COLO829 (cell line): Measurements from ENCODE around the gene USF3.

Source experiments
- DNase-seq: peaks from one replicate; pipeline ENCODE4 v3.0.0; 2012; ENCODE audit warnings: low spot score

USF3 gene

DNA sequence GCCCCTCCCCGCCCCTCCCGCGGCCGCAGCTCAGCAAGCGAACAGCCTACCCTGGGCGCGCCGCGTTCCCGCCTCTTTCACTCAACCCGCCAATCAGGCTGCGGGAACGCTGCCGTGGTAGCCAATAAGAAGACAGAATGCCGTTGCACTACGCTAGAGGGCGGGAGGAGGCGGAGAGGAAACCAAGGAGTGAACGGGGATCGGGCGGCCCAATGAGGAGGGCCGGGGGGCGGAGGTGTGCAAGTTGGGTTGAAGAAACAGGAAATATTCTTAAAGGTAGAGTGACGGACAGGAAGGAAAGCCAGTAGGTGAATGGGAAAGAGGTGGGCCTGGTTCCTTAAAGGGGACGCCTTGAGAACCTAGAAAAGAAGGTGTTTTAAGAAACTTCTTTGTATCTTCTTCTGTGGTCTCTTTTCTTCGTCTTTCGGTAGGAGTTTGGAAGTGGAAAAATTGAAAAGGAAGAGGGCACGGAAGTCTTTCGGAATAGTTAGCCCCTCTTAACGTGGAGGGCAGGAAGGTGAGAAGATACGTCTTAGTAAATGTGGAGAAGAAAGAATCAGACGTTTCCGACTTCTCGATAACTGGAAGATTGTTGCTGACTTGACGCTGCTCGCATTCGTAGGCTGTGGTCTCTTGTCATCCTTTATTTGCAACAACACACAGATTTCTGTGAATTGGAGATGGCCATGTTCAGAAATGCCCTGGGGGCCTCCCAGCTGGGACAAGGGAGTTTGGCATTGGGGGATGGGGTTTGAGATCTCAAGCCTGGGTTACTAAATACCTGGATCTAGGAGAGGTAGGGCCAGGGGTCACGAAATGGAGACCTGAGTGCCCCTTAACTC lies 437 bp upstream of the USF3 start:
- peak; percentile 99 for DNase-seq

GRCh38 chr3:113695431-113695785 lies 1.0 kb downstream of the USF3 start:
- DNase-seq, result no peak

DNA sequence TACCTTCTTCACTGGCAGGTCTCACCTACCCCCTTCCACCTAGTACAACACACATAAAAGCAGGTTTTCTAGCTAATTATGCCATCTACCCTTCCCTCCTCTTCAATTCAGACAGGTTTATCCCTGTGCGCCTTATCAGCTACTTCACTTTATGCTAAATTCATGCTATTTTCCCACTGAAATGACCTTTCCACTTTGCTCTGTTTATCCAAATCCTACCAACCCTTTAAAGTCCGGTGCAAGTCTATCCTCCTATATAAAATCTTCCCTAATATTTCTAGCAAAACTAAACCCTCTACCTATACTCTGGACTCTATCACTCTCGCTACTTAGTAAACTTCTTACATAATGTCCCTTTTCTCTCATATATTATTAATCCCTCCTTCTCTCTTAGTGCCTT lies 6.0 kb downstream of the USF3 start:
- no peak for DNase-seq

DNA sequence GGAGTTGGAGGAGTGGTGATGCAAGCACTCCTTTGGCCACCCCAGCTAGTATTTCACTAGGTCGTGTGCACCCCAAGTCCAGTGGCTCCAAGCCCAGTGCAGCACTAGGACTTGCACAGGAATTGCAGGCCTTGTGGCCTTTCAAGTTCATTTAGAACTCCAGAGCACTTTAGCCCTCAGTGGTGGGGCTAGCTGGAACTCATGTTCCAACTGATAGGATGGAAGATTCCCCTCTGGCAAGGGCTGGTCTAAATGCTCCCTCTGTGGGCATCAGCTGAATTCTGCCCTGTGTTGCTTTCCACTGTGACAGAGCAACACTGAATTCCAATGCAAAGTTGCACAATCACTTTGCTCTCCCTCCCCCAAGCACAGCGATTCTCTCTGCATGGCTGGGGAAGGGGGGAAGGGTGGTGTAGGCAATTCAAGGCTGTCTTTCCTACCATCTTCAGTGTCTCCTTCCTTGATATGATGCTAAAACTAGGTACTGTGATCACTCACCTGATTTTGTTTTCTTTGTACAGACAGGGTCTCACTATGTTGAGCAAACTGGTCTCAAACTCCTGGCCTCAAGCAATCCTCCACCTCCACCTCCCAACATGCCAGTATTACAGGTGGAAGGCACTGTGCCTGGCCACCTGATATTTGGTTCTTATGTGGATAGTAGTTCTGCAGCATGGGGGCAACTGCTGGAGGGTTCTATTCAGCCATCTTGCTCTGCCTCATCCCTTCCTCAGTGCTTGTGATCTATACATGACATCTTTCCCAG lies 10.3 kb downstream of the USF3 start:
- DNase-seq, result no peak

GRCh38 chr3:113685124-113685523 lies 11.3 kb downstream of the USF3 start:
- DNase-seq, result no peak

DNA sequence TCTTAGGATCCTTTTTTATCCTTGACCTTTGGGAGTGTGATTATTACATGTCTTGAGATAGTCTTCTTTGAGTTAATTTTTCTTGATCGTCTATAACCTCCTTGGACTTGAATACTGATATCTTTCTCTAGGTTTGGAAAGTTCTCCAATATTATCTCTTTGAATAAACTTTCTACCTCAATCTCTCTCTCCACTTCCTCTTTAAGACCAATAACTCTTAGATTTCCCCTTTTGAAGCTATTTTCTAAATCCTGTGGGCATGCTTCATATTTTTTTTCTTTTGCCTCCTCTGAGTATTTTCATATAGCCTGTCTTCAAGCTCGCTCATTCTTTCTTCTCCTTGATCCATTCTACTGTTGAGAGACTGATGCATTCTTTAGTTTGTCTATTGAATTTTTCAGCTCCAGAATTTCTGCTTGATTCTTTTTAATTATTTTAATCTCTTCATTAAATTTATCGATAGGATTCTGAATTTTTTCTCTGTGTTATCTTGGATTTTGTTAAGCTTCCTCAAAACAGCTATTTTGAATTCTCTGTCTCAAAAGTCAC lies 12.1 kb downstream of the USF3 start:
- DNase-seq, result no peak

DNA sequence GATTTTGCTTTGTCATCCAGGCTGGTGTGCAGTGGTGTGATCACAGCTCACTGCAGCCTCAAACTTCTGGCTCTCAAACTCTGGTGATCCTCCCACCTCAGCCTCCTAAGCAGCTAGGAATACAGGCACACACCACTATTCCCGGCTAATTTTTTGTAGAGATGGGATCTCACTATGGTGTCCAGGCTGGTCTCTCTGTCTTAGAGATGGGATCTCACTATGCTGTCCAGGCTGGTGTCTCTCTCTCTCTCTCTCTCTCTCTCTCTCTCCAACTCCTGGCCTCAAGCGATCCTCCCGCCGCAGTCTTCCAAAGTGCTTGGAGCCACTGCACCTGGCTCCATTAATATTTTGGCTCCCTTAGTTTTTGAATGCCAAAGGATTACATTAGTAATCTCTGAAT lies 17.7 kb downstream of the USF3 start:
- no peak for DNase-seq

DNA sequence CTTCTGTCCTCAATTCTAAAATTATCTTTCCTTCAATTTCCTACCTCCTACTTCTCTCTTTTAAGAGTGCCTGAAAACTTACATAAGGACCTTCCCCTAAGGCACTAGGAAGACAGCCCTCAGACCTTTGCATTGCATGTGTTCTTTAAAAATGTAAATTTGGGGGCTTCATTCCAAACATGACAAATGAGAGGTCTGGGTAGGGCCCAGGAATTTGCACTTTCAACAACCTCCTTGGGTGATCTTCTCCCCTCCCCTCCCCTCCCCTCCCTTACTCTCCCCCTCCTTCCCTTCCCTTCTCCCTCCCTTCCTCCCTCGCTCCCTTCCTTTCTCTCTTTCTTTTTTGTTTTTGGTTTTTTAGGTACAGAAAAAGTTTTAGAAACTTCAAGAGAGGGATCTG lies 18.7 kb downstream of the USF3 start:
- DNase-seq, result no peak

DNA sequence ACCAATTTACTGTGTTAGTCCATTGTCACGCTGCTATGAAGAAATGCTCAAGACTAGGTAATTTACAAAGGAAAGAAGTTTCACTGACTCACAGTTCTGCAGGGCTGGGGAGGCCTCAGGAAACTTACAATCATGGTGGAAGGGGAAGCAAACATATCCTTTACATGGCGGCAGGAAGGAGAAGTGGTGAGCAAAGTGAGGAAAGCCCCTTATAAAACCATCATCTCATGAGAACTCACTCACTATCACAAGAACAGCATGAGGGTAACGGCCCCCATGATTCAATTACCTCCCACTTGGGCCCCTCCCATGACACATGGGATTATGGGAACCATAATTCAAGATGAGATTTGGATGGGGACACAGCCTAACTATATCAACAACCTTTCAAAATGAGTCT lies 20.2 kb downstream of the USF3 start:
- no peak for DNase-seq

DNA sequence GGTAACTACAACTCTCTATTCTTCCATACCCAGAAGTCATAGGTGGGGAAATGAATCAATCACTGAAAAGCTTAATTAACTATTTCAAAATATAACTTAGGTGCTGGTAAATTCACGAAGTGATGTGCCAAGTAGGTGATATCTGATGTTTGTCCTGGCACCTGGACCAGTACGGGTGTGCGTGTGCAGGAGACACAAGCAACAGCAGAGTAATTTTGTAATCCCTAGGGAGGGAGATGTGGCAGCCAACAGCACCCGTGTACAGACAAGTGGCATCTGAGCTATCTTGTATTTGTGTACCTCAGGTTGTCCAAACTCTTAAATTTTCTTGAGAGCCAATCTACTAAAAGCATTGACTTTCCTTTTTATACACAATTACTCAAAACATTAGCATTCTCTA lies 22.8 kb downstream of the USF3 start:
- no peak for DNase-seq

DNA sequence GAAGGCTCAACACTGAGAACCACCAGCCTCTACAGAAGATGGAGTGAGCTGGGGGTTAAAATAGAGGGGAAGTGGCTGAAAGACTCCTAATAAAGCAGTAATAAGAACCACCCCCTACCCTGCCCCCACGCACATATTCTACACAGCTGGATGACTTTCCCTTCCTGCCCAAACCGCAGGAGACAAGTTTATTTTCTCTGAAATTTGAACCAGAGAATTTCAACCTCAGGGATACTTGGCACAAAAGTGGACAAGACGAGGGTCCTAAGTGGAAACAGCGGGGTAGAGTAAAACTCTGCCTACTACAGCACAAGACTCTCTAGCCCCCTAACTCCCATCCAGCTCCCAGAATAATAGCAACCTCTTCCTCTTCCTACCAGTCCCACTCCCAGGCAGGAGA lies 28.4 kb downstream of the USF3 start:
- no peak for DNase-seq

GRCh38 chr3:113664523-113665094 lies 31.8 kb downstream of the USF3 start:
- DNase-seq, result no peak

- no peak for DNase-seq
Observed at GRCh38 chr3:113663761-113664160, 32.7 kb downstream of the USF3 start.

DNA sequence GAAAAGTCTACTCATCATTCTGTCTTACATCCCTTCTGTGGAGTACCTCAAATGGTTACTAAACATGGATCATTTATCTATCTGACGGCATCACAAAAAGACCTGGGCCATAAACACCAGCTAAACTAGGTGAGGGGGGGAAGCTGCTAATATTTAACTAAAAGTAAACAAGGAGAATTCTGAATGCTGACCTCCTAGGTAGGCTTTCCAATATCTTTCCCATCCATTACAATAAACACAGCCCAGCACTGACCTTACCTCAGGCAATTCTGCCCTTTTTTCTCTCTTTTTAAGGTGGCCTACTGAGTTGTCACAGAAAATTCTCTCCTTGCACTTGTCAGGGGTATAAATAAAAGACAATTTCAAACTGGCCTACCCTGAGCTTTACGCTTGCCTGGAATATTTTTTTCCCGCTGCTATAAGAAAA lies 33.1 kb downstream of the USF3 start:
- no peak for DNase-seq

GRCh38 chr3:113662824-113663223 lies 33.6 kb downstream of the USF3 start:
- no peak for DNase-seq

GRCh38 chr3:113660896-113661295 lies 35.5 kb downstream of the USF3 start:
- no peak for DNase-seq

GRCh38 chr3:113660458-113660857 lies 36.0 kb downstream of the USF3 start:
- DNase-seq, result no peak

DNA sequence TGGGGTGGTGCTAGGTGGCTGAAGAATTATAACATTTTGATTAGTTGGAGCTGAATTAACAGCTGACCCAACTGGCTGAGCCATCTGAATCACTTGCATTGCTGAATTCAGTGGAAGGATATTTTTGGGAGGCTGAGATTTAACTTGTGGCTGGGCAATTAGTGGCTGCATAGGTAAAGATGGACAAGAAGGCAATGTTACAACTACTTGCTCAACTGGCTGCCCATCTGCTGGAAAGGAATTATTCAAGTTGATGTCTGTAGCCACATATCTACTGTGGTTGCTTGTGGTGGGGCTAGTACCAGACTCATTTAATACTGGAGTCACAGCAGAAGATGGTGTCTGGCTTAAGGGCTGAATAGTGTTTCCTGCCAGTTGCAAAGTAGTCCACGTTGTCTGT lies 36.4 kb downstream of the USF3 start:
- no peak for DNase-seq

DNA sequence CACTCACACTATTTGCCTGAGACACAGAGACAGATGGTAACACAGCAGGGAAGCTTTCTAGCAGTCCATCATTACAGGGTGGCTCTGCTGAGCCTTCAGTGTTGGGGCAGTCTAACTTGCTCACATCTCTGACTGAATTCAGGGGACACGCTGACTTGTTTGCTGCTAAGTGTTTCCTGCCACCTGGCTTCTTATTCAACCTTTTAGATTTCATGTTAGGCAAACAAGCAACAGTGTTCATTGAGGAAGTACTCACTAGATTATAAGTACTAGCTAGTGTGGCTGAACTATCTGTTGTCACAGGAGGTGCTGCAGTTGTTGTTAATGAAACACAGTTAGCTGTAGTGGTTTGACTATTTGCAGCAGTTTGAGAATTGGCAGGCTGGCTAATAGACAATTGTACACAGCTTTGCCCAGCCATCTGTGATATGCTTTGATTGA lies 37.3 kb downstream of the USF3 start:
- DNase-seq, result no peak

GRCh38 chr3:113658107-113658506 lies 38.3 kb downstream of the USF3 start:
- no peak for DNase-seq

GRCh38 chr3:113654851-113655250 lies 41.6 kb downstream of the USF3 start:
- no peak for DNase-seq

GRCh38 chr3:113654310-113654709 lies 42.1 kb downstream of the USF3 start:
- DNase-seq, result no peak
